ENCODE measurements around the gene OSBP2.
A peak's percentile ranks its signal among the peaks of the same experiment; 100 is the strongest.

OSBP2 gene

GRCh38 chr22:30890686-30891442, 196.2 kb downstream of the OSBP2 start:
- Histone ChIP-seq H4K8ac (ENCODE audit: low read length) (no peak overlapping the region), H2AFZ (ENCODE audit: low read depth, low read length) (no peak overlapping the region), H3K27me3 (ENCODE audit: control insufficient read depth in 1 of 2, insufficient read depth in 1 of 2, low read length in 2 of 2) (no peaks in the 10 kb centered on the region), H2BK12ac (ENCODE audit: low read length in 2 of 2) (no peak overlapping the region), H2BK5ac (ENCODE audit: low read depth, low read length, poor library complexity, severe bottlenecking) (no peak overlapping the region), H4K91ac (ENCODE audit: low read length) (no peak overlapping the region), H3K14ac (ENCODE audit: low read length in 2 of 2) (peak overlapping the region in 1 of 2 experiments; percentile 13), H3K9ac (ENCODE audit: low read length) (no peak overlapping the region), H3K36me3 (ENCODE audit: control insufficient read depth in 1 of 2, insufficient read depth in 2 of 2, low read depth in 1 of 2, low read length in 2 of 2) (peaks cover 21 to 55% of the 10 kb centered on the region in 2 experiments), H3K9me3 (ENCODE audit: control insufficient read depth, low read length) (no peaks in the 10 kb centered on the region), H3K4ac (ENCODE audit: low read depth in 1 of 2, low read length in 2 of 2) (no peak overlapping the region), H3K4me2 (ENCODE audit: low read length, poor library complexity, severe bottlenecking) (no peak overlapping the region), H2AK5ac (ENCODE audit: low read length, severe bottlenecking) (no peak overlapping the region), H3K79me1 (replicated peaks; ENCODE audit: low read length, poor library complexity, severe bottlenecking) (no peaks in the 10 kb centered on the region), H3K4me3 (ENCODE audit: insufficient read depth in 1 of 2, low read depth in 1 of 2, low read length in 2 of 2) (no peak overlapping the region), H3K27ac (ENCODE audit: low read length, poor library complexity, severe bottlenecking) (no peak overlapping the region), H3K4me1 (ENCODE audit: control insufficient read depth, insufficient read depth, low read depth, low read length) (no peaks in the 10 kb centered on the region), H3K23ac (ENCODE audit: low read length in 2 of 2) (no peak overlapping the region), H3K18ac (ENCODE audit: low read depth in 1 of 2, low read length in 2 of 2) (no peak overlapping the region), H2BK15ac (ENCODE audit: low read depth, poor library complexity, severe bottlenecking) (no peak overlapping the region), H2BK120ac (ENCODE audit: low read depth, low read length) (no peak overlapping the region)
- 88% methylated on average over 14 of the region's 17 CpGs for WGBS
- DNase-seq, result peak; percentile 12

GRCh38 chr22:30891443-30891755, 196.7 kb downstream of the OSBP2 start:
- H4K8ac ChIP-seq (ENCODE audit: low read length), result no peak overlapping the region
- no peak overlapping the region for H2BK5ac ChIP-seq (ENCODE audit: low read depth, low read length, poor library complexity, severe bottlenecking)
- H3K9me3 ChIP-seq (ENCODE audit: control insufficient read depth, low read length), result no peaks in the 10 kb centered on the region
- no peak overlapping the region for H2AK5ac ChIP-seq (ENCODE audit: low read length, severe bottlenecking)
- no peak overlapping the region for H3K23ac ChIP-seq (ENCODE audit: low read length in 2 of 2)
- no peaks in the 10 kb centered on the region for H3K4me1 ChIP-seq (ENCODE audit: control insufficient read depth, insufficient read depth, low read depth, low read length)
- H2BK12ac ChIP-seq (ENCODE audit: low read length in 2 of 2), result no peak overlapping the region
- H3K27ac ChIP-seq (ENCODE audit: low read length, poor library complexity, severe bottlenecking), result no peak overlapping the region
- 80% methylated on average over 8 of the region's 8 CpGs for WGBS
- H4K91ac ChIP-seq (ENCODE audit: low read length), result no peak overlapping the region
- H3K4me3 ChIP-seq (ENCODE audit: insufficient read depth in 1 of 2, low read depth in 1 of 2, low read length in 2 of 2), result no peak overlapping the region
- H3K4me2 ChIP-seq (ENCODE audit: low read length, poor library complexity, severe bottlenecking), result no peak overlapping the region
- H3K4ac ChIP-seq (ENCODE audit: low read depth in 1 of 2, low read length in 2 of 2), result no peak overlapping the region
- no peak overlapping the region for H3K9ac ChIP-seq (ENCODE audit: low read length)
- peak overlapping the region in 1 of 2 experiments; percentile 13 for H3K14ac ChIP-seq (ENCODE audit: low read length in 2 of 2)
- no peak overlapping the region for H2BK120ac ChIP-seq (ENCODE audit: low read depth, low read length)
- H3K36me3 ChIP-seq (ENCODE audit: control insufficient read depth in 1 of 2, insufficient read depth in 2 of 2, low read depth in 1 of 2, low read length in 2 of 2), result peaks cover 21 to 55% of the 10 kb centered on the region in 2 experiments
- DNase-seq, result no peak
- no peaks in the 10 kb centered on the region for H3K27me3 ChIP-seq (ENCODE audit: control insufficient read depth in 1 of 2, insufficient read depth in 1 of 2, low read length in 2 of 2)
- no peaks in the 10 kb centered on the region for H3K79me1 ChIP-seq (replicated peaks; ENCODE audit: low read length, poor library complexity, severe bottlenecking)
- no peak overlapping the region for H2AFZ ChIP-seq (ENCODE audit: low read depth, low read length)
- H2BK15ac ChIP-seq (ENCODE audit: low read depth, poor library complexity, severe bottlenecking), result no peak overlapping the region
- no peak overlapping the region for H3K18ac ChIP-seq (ENCODE audit: low read depth in 1 of 2, low read length in 2 of 2)

GRCh38 chr22:30891781-30892180, 197.1 kb downstream of the OSBP2 start:
- no peak overlapping the region for H3K9ac ChIP-seq (ENCODE audit: low read length)
- H2BK12ac ChIP-seq (ENCODE audit: low read length in 2 of 2), result no peak overlapping the region
- WGBS, result 90% methylated on average over 6 of the region's 6 CpGs
- no peaks in the 10 kb centered on the region for H3K4me1 ChIP-seq (ENCODE audit: control insufficient read depth, insufficient read depth, low read depth, low read length)
- H3K36me3 ChIP-seq (ENCODE audit: control insufficient read depth in 1 of 2, insufficient read depth in 2 of 2, low read depth in 1 of 2, low read length in 2 of 2), result peaks cover 21 to 55% of the 10 kb centered on the region in 2 experiments
- H3K4ac ChIP-seq (ENCODE audit: low read depth in 1 of 2, low read length in 2 of 2), result no peak overlapping the region
- H2BK120ac ChIP-seq (ENCODE audit: low read depth, low read length), result no peak overlapping the region
- no peak overlapping the region for H2AFZ ChIP-seq (ENCODE audit: low read depth, low read length)
- no peaks in the 10 kb centered on the region for H3K9me3 ChIP-seq (ENCODE audit: control insufficient read depth, low read length)
- no peak overlapping the region for H4K8ac ChIP-seq (ENCODE audit: low read length)
- no peak overlapping the region for H3K4me3 ChIP-seq (ENCODE audit: insufficient read depth in 1 of 2, low read depth in 1 of 2, low read length in 2 of 2)
- H3K79me1 ChIP-seq (replicated peaks; ENCODE audit: low read length, poor library complexity, severe bottlenecking), result no peaks in the 10 kb centered on the region
- H3K27ac ChIP-seq (ENCODE audit: low read length, poor library complexity, severe bottlenecking), result no peak overlapping the region
- H3K4me2 ChIP-seq (ENCODE audit: low read length, poor library complexity, severe bottlenecking), result no peak overlapping the region
- H3K14ac ChIP-seq (ENCODE audit: low read length in 2 of 2), result no peak overlapping the region
- H3K27me3 ChIP-seq (ENCODE audit: control insufficient read depth in 1 of 2, insufficient read depth in 1 of 2, low read length in 2 of 2), result no peaks in the 10 kb centered on the region
- H2BK15ac ChIP-seq (ENCODE audit: low read depth, poor library complexity, severe bottlenecking), result no peak overlapping the region
- H2AK5ac ChIP-seq (ENCODE audit: low read length, severe bottlenecking), result no peak overlapping the region
- no peak overlapping the region for H2BK5ac ChIP-seq (ENCODE audit: low read depth, low read length, poor library complexity, severe bottlenecking)
- DNase-seq, result no peak
- H4K91ac ChIP-seq (ENCODE audit: low read length), result no peak overlapping the region
- no peak overlapping the region for H3K18ac ChIP-seq (ENCODE audit: low read depth in 1 of 2, low read length in 2 of 2)
- H3K23ac ChIP-seq (ENCODE audit: low read length in 2 of 2), result no peak overlapping the region

- Histone ChIP-seq H3K4me2 (ENCODE audit: low read length, poor library complexity, severe bottlenecking) (no peak overlapping the region), H2AK5ac (ENCODE audit: low read length, severe bottlenecking) (no peak overlapping the region), H4K8ac (ENCODE audit: low read length) (no peak overlapping the region), H2BK12ac (ENCODE audit: low read length in 2 of 2) (no peak overlapping the region), H3K4me3 (ENCODE audit: insufficient read depth in 1 of 2, low read depth in 1 of 2, low read length in 2 of 2) (no peak overlapping the region), H3K4me1 (ENCODE audit: control insufficient read depth, insufficient read depth, low read depth, low read length) (no peaks in the 10 kb centered on the region), H2AFZ (ENCODE audit: low read depth, low read length) (no peak overlapping the region), H3K36me3 (ENCODE audit: control insufficient read depth in 1 of 2, insufficient read depth in 2 of 2, low read depth in 1 of 2, low read length in 2 of 2) (peaks cover 21 to 57% of the 10 kb centered on the region in 2 experiments), H3K4ac (ENCODE audit: low read depth in 1 of 2, low read length in 2 of 2) (no peak overlapping the region), H3K79me1 (replicated peaks; ENCODE audit: low read length, poor library complexity, severe bottlenecking) (no peaks in the 10 kb centered on the region), H3K9ac (ENCODE audit: low read length) (no peak overlapping the region), H3K18ac (ENCODE audit: low read depth in 1 of 2, low read length in 2 of 2) (no peak overlapping the region), H3K14ac (ENCODE audit: low read length in 2 of 2) (no peak overlapping the region), H2BK120ac (ENCODE audit: low read depth, low read length) (no peak overlapping the region), H2BK5ac (ENCODE audit: low read depth, low read length, poor library complexity, severe bottlenecking) (no peak overlapping the region), H2BK15ac (ENCODE audit: low read depth, poor library complexity, severe bottlenecking) (no peak overlapping the region), H3K9me3 (ENCODE audit: control insufficient read depth, low read length) (no peaks in the 10 kb centered on the region), H3K23ac (ENCODE audit: low read length in 2 of 2) (no peak overlapping the region), H4K91ac (ENCODE audit: low read length) (no peak overlapping the region), H3K27me3 (ENCODE audit: control insufficient read depth in 1 of 2, insufficient read depth in 1 of 2, low read length in 2 of 2) (no peaks in the 10 kb centered on the region), H3K27ac (ENCODE audit: low read length, poor library complexity, severe bottlenecking) (no peak overlapping the region)
- DNase-seq, result no peak
- 96% methylated on average over 7 of the region's 8 CpGs for WGBS
Measured at GRCh38 chr22:30892286-30892685, 197.6 kb downstream of the OSBP2 start.
